H1 (cell line): ENCODE data around the gene ZNF692. TPM values are rescaled to one million over a fixed set of nuclear protein-coding genes. Genes with fewer than 3 reads are reported as not detected.

Source experiments
- ATF3 ChIP-seq: IDR thresholded peaks from 2 replicates; pipeline ENCODE4 v1.6.1; 2011; ENCODE audit warnings: low read depth, mild to moderate bottlenecking, low read length; ENCODE audit not compliant: insufficient read depth
- BACH1 ChIP-seq: IDR thresholded peaks from 2 replicates; pipeline ENCODE4 v1.6.1; 2012; ENCODE audit warnings: low read length, improper control_type of control experiment
- CHD7 ChIP-seq: fragments of 300-600 bp; sonication (generic); IDR thresholded peaks from 2 replicates; pipeline ENCODE4 v1.7.1; 2012; ENCODE audit warnings: low read length, moderate library complexity, mild to moderate bottlenecking, inconsistent platforms; ENCODE audit not compliant: insufficient replicate concordance
- POLR2AphosphoS5 ChIP-seq: IDR thresholded peaks from 2 replicates; pipeline ENCODE4 v1.6.1; 2011; ENCODE audit warnings: low read depth, low read length
- SIRT6 ChIP-seq: IDR thresholded peaks from one replicate; pipeline ENCODE4 v1.7.1; 2012; ENCODE audit warnings: low read length, inconsistent platforms
- SUZ12 ChIP-seq: fragments of 200-600 bp; sonication (generic); IDR thresholded peaks from 2 replicates; pipeline ENCODE4 v1.6.1; 2012; ENCODE audit warnings: mild to moderate bottlenecking, inconsistent platforms, low read length, moderate library complexity, mixed read lengths
- TAF7 ChIP-seq: optimal IDR thresholded peaks from 2 replicates; pipeline ENCODE3; 2011; ENCODE audit warnings: low read depth, mild to moderate bottlenecking, inconsistent platforms, low read length, moderate library complexity, borderline replicate concordance
- TBP ChIP-seq: IDR thresholded peaks from 2 replicates; pipeline ENCODE4 v1.6.1; 2011; ENCODE audit warnings: low read depth, low read length, improper control_type of control experiment
- YY1 ChIP-seq: IDR thresholded peaks from 2 replicates; pipeline ENCODE4 v1.6.1; 2011; ENCODE audit warnings: low read depth, mild to moderate bottlenecking, low read length
- polyA plus RNA-seq, 7 experiments: library from polyadenylated mRNA; depleted of rRNA in 3 of 7; stranded (reverse) in 5 of 7; unstranded in 2 of 7; fragments of >200 nt in 5 of 7; fragments of 200-250 nt in 2 of 7; gene quantifications; 1 replicate in 5 of 7; 2 replicates in 1 of 7; 4 replicates in 1 of 7; pipeline versions ENCODE4 v1.2.1 to v1.2.3, GENCODE V29; 2011 to 2013; ENCODE audit warnings: missing spikeins in 2 of 7, mixed read lengths in 2 of 7
- total RNA-seq: library from RNA; stranded (reverse); fragmentation: NEBNext Ultra II Directional; extraction: Animal tissue kit (Norgen Biotek cat#: 25700); gene quantifications from 2 replicates; pipeline ENCODE4 v1.2.1, GENCODE V29; 2021

ZNF692 gene
- total and polyA plus RNA-seq, 2 of the 8 experiments (the other 6 are each of a cell fraction or from before 2014, with no cell fraction given): 38.4 to 52.3 TPM

- TF ChIP-seq CHD7 (no peak), POLR2AphosphoS5 (peak; percentile 55), TBP (peak; percentile 64; the same call in 1 of the 2 replicates), YY1 (peak; percentile 65; the same call in 1 of the 2 replicates), BACH1 (peak; percentile 16; the same call in 1 of the 2 replicates), SUZ12 (peak; percentile 48; the same call in 1 of the 2 replicates), TAF7 (no peak), SIRT6 (no peak), ATF3 (no peak)
Measured at GRCh38 chr1:248862998-248863881, 4.4 kb upstream of the ZNF692 start (continued).
